ENCODE results near the gene PAQR5.

The PAQR5 gene

DNA sequence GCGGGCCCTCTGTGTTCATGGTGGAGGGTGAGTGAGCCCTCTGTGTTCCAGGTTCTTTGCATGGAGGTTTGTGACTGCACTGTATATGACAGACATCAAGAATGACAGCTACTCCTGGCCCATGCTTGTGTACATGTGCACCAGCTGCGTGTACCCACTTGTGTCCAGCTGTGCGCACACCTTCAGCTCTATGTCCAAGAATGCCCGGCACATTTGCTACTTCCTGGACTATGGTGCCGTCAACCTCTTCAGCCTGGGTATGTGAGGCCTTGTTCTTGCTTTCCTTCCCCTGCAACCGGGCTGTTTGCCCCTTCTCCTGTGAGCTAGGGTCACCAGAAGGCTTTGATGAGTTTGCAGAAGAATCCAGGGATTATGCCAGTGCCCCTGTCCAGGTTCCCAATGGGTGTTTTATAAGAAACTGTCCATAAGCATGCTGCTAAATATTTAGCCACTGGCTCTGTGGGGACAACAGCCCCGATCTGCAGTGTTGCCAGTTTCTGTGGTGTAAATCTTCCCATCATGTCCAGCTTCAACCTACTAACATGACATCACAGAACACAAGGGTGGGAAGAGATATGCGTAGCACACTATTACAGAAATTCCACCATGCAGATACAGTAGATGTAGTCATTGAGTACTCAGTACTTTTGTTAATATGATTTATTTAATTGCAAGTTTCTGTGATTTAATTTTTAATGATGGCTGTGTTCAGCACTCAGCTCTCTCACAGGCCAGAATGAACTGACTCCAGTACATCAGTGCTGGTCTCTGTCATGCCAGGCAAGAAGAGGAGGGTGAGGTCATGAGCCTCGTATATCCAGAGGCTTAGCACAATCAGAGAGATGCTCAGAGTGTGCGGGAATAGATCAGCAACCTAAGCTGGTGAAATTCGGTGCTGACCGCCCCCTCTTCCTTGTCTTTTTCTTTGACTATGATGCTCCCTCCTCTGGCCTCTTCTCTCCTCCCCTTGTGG lies 86.2 kb downstream of the PAQR5 start:
- TF ChIP-seq EZH2 (IDR thresholded peaks at IDR 0.05), result no peak
- TF ChIP-seq POLR2AphosphoS5 (IDR thresholded peaks at IDR 0.05; ENCODE audit: borderline replicate concordance, low read depth, low read length), result no peak
- TF ChIP-seq FOXP2 (optimal IDR thresholded peaks at IDR 0.05; ENCODE audit: control extremely low read depth, extremely low read length, insufficient read depth), result no peak
- no peaks in the 10 kb centered on the region for H3K9me3 ChIP-seq (ENCODE audit: low read depth, low read length)
- no peaks in the 10 kb centered on the region for H3K36me3 ChIP-seq (ENCODE audit: insufficient read depth, low read length)
- no peak overlapping the region for H3K4me3 ChIP-seq
- no peak overlapping the region for H3K9ac ChIP-seq (ENCODE audit: insufficient read length)
- no peak for DNase-seq (ENCODE audit: low read depth, low spot score)
- H3K27ac ChIP-seq, result no peak overlapping the region

DNA sequence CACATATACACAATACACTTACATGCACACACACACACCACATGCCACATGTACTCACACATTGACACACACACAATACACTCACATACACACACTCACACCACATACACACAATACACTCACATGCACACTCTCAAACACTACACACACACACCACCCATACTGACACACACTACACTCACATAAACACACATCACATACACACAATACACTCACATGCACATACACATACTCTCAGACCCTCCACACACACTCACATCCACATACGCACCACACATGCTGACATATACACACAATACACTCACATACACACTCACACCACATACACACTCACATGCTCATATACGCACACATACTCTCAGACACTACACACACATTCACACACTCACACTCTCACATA lies 87.1 kb downstream of the PAQR5 start:
- no peak for TF ChIP-seq POLR2AphosphoS5 (IDR thresholded peaks at IDR 0.05; ENCODE audit: borderline replicate concordance, low read depth, low read length)
- no peak for TF ChIP-seq EZH2 (IDR thresholded peaks at IDR 0.05)
- TF ChIP-seq FOXP2 (optimal IDR thresholded peaks at IDR 0.05; ENCODE audit: control extremely low read depth, extremely low read length, insufficient read depth), result no peak

DNA sequence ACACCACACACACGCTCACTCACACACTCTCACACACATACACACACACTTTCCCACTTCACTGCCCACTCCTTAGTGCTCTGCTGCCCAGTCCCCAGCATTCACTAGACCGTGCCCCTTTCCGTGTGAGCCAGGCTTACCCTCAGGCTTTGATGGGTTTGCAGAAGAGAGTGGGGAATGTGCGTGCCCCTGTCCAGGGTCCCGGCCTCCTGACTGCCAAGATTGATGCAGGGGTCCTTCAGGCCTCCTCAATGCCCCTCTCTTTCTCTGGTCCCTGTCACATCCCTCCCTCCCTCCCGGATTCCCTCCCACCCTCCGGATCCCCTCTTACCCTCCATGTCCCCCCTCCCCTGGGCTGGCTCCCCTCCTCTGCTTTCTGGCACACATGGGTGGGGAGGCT lies 87.6 kb downstream of the PAQR5 start:
- no peak overlapping the region for H3K9ac ChIP-seq (ENCODE audit: insufficient read length)
- no peak for TF ChIP-seq EZH2 (IDR thresholded peaks at IDR 0.05)
- no peak for TF ChIP-seq FOXP2 (optimal IDR thresholded peaks at IDR 0.05; ENCODE audit: control extremely low read depth, extremely low read length, insufficient read depth)
- no peak for TF ChIP-seq POLR2AphosphoS5 (IDR thresholded peaks at IDR 0.05; ENCODE audit: borderline replicate concordance, low read depth, low read length)
- no peak overlapping the region for H3K4me3 ChIP-seq
- DNase-seq (ENCODE audit: low read depth, low spot score), result no peak
- no peak overlapping the region for H3K27ac ChIP-seq
- no peaks in the 10 kb centered on the region for H3K36me3 ChIP-seq (ENCODE audit: insufficient read depth, low read length)
- H3K9me3 ChIP-seq (ENCODE audit: low read depth, low read length), result no peaks in the 10 kb centered on the region

More for the DNA sequence above, 87.1 kb downstream of the PAQR5 start:
- Histone ChIP-seq H3K9ac (ENCODE audit: insufficient read length) (no peak overlapping the region), H3K36me3 (ENCODE audit: insufficient read depth, low read length) (no peaks in the 10 kb centered on the region), H3K9me3 (ENCODE audit: low read depth, low read length) (no peaks in the 10 kb centered on the region), H3K27ac (no peak overlapping the region), H3K4me3 (no peak overlapping the region)
- no peak for DNase-seq (ENCODE audit: low read depth, low spot score)

DNA sequence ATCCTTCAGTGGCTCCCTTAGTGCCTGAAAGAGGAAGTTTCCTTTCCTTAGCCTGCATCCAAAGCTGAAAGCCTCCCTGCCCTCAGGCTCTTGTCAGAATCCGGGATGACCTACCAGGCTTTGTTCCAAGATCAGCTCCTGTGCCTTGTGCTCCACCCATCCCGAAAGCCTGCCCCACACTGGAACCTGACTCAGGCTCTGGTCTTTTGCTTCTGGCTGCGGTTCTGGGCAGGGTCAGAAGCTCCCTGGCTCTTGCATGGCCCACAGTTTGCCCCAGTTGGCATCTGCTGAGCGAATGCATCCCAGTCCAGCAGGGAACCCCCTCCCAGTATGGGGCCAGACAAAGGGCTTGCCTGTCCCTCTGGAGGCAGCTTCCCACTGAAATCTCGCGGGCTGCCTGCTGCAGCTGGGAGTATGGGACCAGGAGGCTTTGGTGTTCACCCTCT lies 89.6 kb downstream of the PAQR5 start:
- H3K27ac ChIP-seq, result no peak overlapping the region
- TF ChIP-seq EZH2 (IDR thresholded peaks at IDR 0.05) (no peak), FOXP2 (optimal IDR thresholded peaks at IDR 0.05; ENCODE audit: control extremely low read depth, extremely low read length, insufficient read depth) (no peak), POLR2AphosphoS5 (IDR thresholded peaks at IDR 0.05; ENCODE audit: borderline replicate concordance, low read depth, low read length) (no peak)
- no peak overlapping the region for H3K4me3 ChIP-seq
- H3K9ac ChIP-seq (ENCODE audit: insufficient read length), result no peak overlapping the region
- no peak for DNase-seq (ENCODE audit: low read depth, low spot score)
- H3K36me3 ChIP-seq (ENCODE audit: insufficient read depth, low read length), result no peaks in the 10 kb centered on the region
- no peaks in the 10 kb centered on the region for H3K9me3 ChIP-seq (ENCODE audit: low read depth, low read length)

DNA sequence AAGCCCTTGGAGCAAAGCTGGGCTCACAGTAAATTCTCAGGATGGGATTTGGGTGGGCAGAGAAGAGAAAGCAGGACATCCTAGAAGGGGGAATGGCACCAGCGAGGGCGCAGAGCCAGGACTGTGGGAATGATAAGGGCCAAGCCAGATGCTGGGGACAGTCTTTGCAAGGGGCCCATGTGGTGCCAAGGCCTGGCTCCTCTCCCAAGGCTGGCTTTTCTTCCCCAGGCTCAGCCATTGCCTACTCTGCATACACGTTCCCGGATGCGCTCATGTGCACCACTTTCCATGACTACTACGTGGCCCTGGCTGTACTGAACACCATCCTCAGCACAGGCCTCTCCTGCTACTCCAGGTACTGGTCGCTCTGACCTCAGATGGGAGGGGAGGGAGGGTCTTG lies 90.7 kb downstream of the PAQR5 start:
- no peak for DNase-seq (ENCODE audit: low read depth, low spot score)
- TF ChIP-seq EZH2 (IDR thresholded peaks at IDR 0.05), result no peak
- TF ChIP-seq FOXP2 (optimal IDR thresholded peaks at IDR 0.05; ENCODE audit: control extremely low read depth, extremely low read length, insufficient read depth), result no peak
- no peak for TF ChIP-seq POLR2AphosphoS5 (IDR thresholded peaks at IDR 0.05; ENCODE audit: borderline replicate concordance, low read depth, low read length)
- Histone ChIP-seq H3K9ac (ENCODE audit: insufficient read length) (no peak overlapping the region), H3K4me3 (no peak overlapping the region), H3K9me3 (ENCODE audit: low read depth, low read length) (no peaks in the 10 kb centered on the region), H3K27ac (no peak overlapping the region), H3K36me3 (ENCODE audit: insufficient read depth, low read length) (no peaks in the 10 kb centered on the region)

DNA sequence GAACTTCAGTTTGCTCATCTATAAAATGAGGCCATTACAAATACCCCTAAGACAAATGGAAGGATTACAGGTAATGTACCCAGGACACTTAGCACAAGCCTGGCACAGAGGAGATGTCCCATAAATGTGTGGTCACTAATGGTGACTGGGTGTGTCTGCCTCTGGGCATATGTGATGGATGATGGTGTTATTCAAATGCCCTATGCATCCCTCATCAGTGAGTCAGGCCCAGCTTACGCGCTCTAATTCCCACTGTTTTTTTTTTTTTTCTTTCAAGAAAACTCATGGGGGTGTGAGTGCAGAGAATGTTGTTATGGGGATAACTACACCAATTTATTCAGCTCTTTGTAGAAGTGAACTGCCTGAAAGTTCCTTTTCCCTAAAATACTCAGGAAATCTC lies 91.9 kb downstream of the PAQR5 start:
- no peaks in the 10 kb centered on the region for H3K36me3 ChIP-seq (ENCODE audit: insufficient read depth, low read length)
- no peak overlapping the region for H3K4me3 ChIP-seq
- no peak for TF ChIP-seq EZH2 (IDR thresholded peaks at IDR 0.05)
- TF ChIP-seq FOXP2 (optimal IDR thresholded peaks at IDR 0.05; ENCODE audit: control extremely low read depth, extremely low read length, insufficient read depth), result no peak
- TF ChIP-seq POLR2AphosphoS5 (IDR thresholded peaks at IDR 0.05; ENCODE audit: borderline replicate concordance, low read depth, low read length), result no peak
- DNase-seq (ENCODE audit: low read depth, low spot score), result no peak
- no peaks in the 10 kb centered on the region for H3K9me3 ChIP-seq (ENCODE audit: low read depth, low read length)
- no peak overlapping the region for H3K27ac ChIP-seq
- no peak overlapping the region for H3K9ac ChIP-seq (ENCODE audit: insufficient read length)

DNA sequence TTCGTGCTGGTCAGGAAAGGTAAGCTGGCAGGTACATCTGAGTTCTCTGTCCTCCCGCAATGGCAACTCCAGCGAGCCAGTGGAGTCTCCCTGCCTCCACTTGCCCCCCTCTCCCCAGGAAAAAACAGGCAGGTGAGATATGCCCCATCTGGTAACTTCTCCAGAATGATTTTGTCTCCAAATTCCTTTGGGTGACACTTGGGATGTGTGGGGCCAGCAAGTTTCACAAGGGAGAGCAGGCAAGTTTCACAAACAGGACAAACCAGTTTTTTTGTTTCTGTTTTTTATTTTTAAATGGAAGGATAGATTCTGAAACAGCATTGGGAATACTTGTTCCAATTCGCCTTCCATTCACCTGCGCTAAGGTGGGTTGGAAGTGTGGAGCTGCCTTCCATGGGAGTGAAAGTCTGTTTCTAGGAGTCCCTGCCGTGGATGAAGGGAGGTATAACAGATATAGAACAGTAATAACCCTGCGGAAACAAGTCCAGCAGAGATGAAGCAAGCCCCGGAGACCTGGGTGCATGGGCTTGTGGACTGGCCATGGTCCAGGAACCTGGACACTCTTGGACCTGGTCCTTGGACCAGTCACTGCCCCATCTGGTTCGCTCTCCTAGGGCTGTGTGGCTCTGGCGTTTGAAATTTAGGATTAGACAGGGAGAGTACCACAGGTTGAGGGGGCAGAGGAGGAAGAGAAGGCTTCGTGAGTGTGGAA lies 92.5 kb downstream of the PAQR5 start:
- no peak overlapping the region for H3K4me3 ChIP-seq
- no peak for DNase-seq (ENCODE audit: low read depth, low spot score)
- no peaks in the 10 kb centered on the region for H3K36me3 ChIP-seq (ENCODE audit: insufficient read depth, low read length)
- no peak for TF ChIP-seq POLR2AphosphoS5 (IDR thresholded peaks at IDR 0.05; ENCODE audit: borderline replicate concordance, low read depth, low read length)
- TF ChIP-seq FOXP2 (optimal IDR thresholded peaks at IDR 0.05; ENCODE audit: control extremely low read depth, extremely low read length, insufficient read depth), result no peak
- no peak for TF ChIP-seq EZH2 (IDR thresholded peaks at IDR 0.05)
- no peak overlapping the region for H3K27ac ChIP-seq
- no peaks in the 10 kb centered on the region for H3K9me3 ChIP-seq (ENCODE audit: low read depth, low read length)
- no peak overlapping the region for H3K9ac ChIP-seq (ENCODE audit: insufficient read length)

DNA sequence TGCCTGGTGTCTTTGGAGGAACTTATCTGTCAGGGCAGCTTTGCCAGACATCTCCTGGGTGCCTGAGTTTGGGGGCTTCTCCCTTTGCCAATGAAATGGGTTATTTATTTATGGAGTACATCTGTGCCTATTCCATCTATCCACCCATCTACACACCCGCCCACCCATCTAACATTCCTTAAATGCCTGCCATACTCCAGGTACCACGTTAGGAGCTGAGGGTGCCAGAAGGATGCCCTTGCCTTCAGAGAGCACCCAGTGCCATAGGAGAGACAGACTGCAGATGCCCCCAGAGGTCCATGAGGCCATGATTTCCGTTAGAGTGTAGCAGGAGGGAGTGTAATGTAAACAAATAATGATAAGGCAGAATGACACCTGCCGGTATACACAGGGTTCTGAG lies 93.6 kb downstream of the PAQR5 start:
- Histone ChIP-seq H3K4me3 (no peak overlapping the region), H3K36me3 (ENCODE audit: insufficient read depth, low read length) (no peaks in the 10 kb centered on the region), H3K9me3 (ENCODE audit: low read depth, low read length) (no peaks in the 10 kb centered on the region), H3K27ac (no peak overlapping the region), H3K9ac (ENCODE audit: insufficient read length) (no peak overlapping the region)
- no peak for TF ChIP-seq FOXP2 (optimal IDR thresholded peaks at IDR 0.05; ENCODE audit: control extremely low read depth, extremely low read length, insufficient read depth)
- no peak for TF ChIP-seq POLR2AphosphoS5 (IDR thresholded peaks at IDR 0.05; ENCODE audit: borderline replicate concordance, low read depth, low read length)
- TF ChIP-seq EZH2 (IDR thresholded peaks at IDR 0.05), result no peak
- DNase-seq (ENCODE audit: low read depth, low spot score), result no peak

Measured in SK-N-MC (cell line).